KMS-11 (cell line): Measurements from ENCODE around the gene SNAPIN.
"Not testable (repeated sequence)": the region's sequence is repeated elsewhere in the genome, so short reads cannot be mapped to it uniquely, and the experiment has no call there.

ENCODE experiments used
- H2AFZ ChIP-seq: fragments of 200-600 bp; sonication (generic); 2 replicates; pipeline ENCODE4 v1.6.1; 2016; ENCODE audit warnings: antibody characterized with exemption, mixed run types, low read depth
- H3K27ac ChIP-seq: fragments of 200-600 bp; sonication (generic); 2 replicates; pipeline ENCODE4 v1.6.1; 2016; ENCODE audit warnings: mild to moderate bottlenecking, mixed run types
- H3K27me3 ChIP-seq: fragments of 200-600 bp; sonication (generic); 2 replicates; pipeline ENCODE4 v1.6.1; 2017; ENCODE audit warnings: mild to moderate bottlenecking, low read depth, mixed run types, moderate library complexity; ENCODE audit not compliant: insufficient read depth
- H3K36me3 ChIP-seq: fragments of 200-600 bp; sonication (generic); 2 replicates; pipeline ENCODE4 v1.6.1; 2017; ENCODE audit warnings: mild to moderate bottlenecking, mixed run types; ENCODE audit not compliant: insufficient read depth
- H3K4me1 ChIP-seq: fragments of 200-600 bp; sonication (generic); 2 replicates; pipeline ENCODE4 v1.6.1; 2016; ENCODE audit warnings: mild to moderate bottlenecking, low read depth, mixed run types; ENCODE audit not compliant: poor library complexity, severe bottlenecking
- H3K4me2 ChIP-seq: fragments of 200-600 bp; sonication (generic); 2 replicates; pipeline ENCODE4 v1.7.0; 2016; ENCODE audit warnings: mild to moderate bottlenecking, mixed run types
- H3K4me3 ChIP-seq: fragments of 200-600 bp; sonication (generic); IDR thresholded peaks from 2 replicates; pipeline ENCODE4 v1.6.1; 2017; ENCODE audit warnings: low read depth, low read length, mixed read lengths; ENCODE audit not compliant: insufficient read depth
- H3K79me2 ChIP-seq: fragments of 200-600 bp; sonication (generic); 2 replicates; pipeline ENCODE4 v1.6.1; 2016; ENCODE audit warnings: low read depth, mixed run types; ENCODE audit not compliant: insufficient read depth
- H3K9ac ChIP-seq: fragments of 200-600 bp; sonication (generic); 2 replicates; pipeline ENCODE4 v1.6.1; 2016; ENCODE audit warnings: mild to moderate bottlenecking, mixed run types
- H4K20me1 ChIP-seq: fragments of 200-600 bp; sonication (generic); 2 replicates; pipeline ENCODE4 v1.6.1; 2016; ENCODE audit warnings: mild to moderate bottlenecking, mixed run types; ENCODE audit not compliant: insufficient read depth
- CTCF ChIP-seq: fragments of 200-600 bp; sonication (generic); conservative IDR thresholded peaks from 2 replicates; pipeline ENCODE4 v1.6.1; 2017; ENCODE audit warnings: low read depth, mild to moderate bottlenecking, antibody characterized with exemption, low read length, moderate library complexity, mixed read lengths

Gene SNAPIN

GRCh38 chr1:153663211-153663610 lies 4.7 kb downstream of the SNAPIN start:
- H3K4me1 ChIP-seq, result peaks cover 38% of the 10 kb centered on the region
- H3K27me3 ChIP-seq, result no peaks in the 10 kb centered on the region
- no peak overlapping the region for H3K4me2 ChIP-seq
- H3K9ac ChIP-seq, result no peak overlapping the region
- H3K4me3 ChIP-seq, result no peak overlapping the region
- peaks cover 72% of the 10 kb centered on the region for H3K36me3 ChIP-seq
- H3K79me2 ChIP-seq, result peaks cover 51% of the 10 kb centered on the region
- H3K27ac ChIP-seq, result peak overlapping the region; percentile 1; the same call in 1 of the 2 replicates
- no peak overlapping the region for H2AFZ ChIP-seq
- no peaks in the 10 kb centered on the region for H4K20me1 ChIP-seq
- TF ChIP-seq CTCF, result no peak

DNA sequence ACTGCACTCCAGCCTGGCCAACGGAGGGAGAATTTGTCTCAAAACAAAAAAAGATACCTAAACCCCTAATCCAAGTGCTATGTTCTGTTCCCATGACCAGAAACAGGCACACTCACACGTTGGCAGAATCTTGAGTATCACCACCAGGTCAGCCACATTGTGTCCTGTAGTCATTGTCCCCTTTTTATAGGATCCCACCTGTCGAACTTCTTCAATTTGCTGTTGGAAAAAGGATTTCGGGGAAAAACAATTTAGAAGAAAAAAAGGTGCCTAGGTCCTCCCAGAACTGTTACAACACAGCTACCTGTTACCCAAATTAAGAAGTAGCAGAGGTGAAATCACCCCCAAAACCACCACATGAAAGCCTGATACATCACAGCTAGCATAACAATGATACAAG lies 8.9 kb downstream of the SNAPIN start:
- Histone ChIP-seq H3K4me2 (0 out of 2 replicates have a peak overlapping the region, but pooled peaks have one; percentile 79), H3K4me3 (no peak overlapping the region), H3K79me2 (peaks cover 63% of the 10 kb centered on the region)

GRCh38 chr1:153668672-153669071 lies 10.2 kb downstream of the SNAPIN start:
- H3K27ac ChIP-seq, H3K9ac ChIP-seq, H3K4me3 ChIP-seq, H2AFZ ChIP-seq, H3K27me3 ChIP-seq, H4K20me1 ChIP-seq: not testable (repeated sequence)
- peaks cover 59% of the 10 kb centered on the region for H3K36me3 ChIP-seq
- peaks cover 53% of the 10 kb centered on the region for H3K4me1 ChIP-seq
- 0 out of 2 replicates have a peak, but pooled peaks have one; percentile 16 for TF ChIP-seq CTCF
- peaks cover 63% of the 10 kb centered on the region for H3K79me2 ChIP-seq
- H3K4me2 ChIP-seq, result peak overlapping the region; percentile 79; the same call in 1 of the 2 replicates

More for the DNA sequence above, 8.9 kb downstream of the SNAPIN start:
- Histone ChIP-seq H3K27ac (no peak overlapping the region), H2AFZ (no peak overlapping the region), H3K27me3 (no peaks in the 10 kb centered on the region), H3K4me1 (peaks cover 49% of the 10 kb centered on the region), H4K20me1 (no peaks in the 10 kb centered on the region), H3K36me3 (peaks cover 72% of the 10 kb centered on the region), H3K9ac (no peak overlapping the region)
- TF ChIP-seq CTCF, result no peak

GRCh38 chr1:153669606-153670005 lies 11.1 kb downstream of the SNAPIN start:
- Histone ChIP-seq H3K4me1 (peaks cover 53% of the 10 kb centered on the region), H3K27me3 (no peaks in the 10 kb centered on the region), H3K4me3 (peak overlapping the region; percentile 99), H4K20me1 (no peaks in the 10 kb centered on the region), H3K27ac (no peak overlapping the region; the same call in 1 of the 2 replicates), H3K4me2 (peak overlapping the region; percentile 79), H3K9ac (peak overlapping the region; percentile 81; the same call in 1 of the 2 replicates), H3K36me3 (peaks cover 50% of the 10 kb centered on the region), H2AFZ (no peak overlapping the region), H3K79me2 (peaks cover 55% of the 10 kb centered on the region)
- no peak for TF ChIP-seq CTCF
